ENCODE data around the gene LRRC25. TPM values are rescaled to one million over a fixed set of nuclear protein-coding genes. Genes with fewer than 3 reads are reported as not detected.
"Not testable (repeated sequence)": the region's sequence is repeated elsewhere in the genome, so short reads cannot be mapped to it uniquely, and the experiment has no call there.

The LRRC25 gene
- polyA plus RNA-seq, 2 donors, result 0.55 to 0.66 TPM

DNA sequence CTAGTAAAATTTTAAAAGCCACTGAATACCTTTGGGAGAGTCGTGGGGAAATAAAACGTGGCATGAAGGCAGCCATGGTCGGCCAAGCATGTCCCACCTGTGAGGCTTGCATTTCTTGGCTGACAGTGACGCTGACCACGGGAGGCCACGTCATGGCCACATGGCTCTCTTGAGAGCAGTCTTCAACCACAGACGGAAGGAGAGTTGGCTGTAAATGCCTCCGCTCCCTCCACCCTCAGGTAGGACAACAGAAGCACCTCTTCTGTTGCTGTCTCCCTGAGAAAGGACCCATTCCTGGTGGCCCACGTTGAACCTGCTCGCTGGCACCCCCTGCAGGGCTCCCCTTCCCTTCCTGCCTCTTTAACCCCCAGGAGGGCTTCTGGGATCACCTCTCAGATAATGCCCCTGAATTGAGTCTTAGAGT is 10.6 kb upstream of the LRRC25 start:
- no peak overlapping the region for H3K27ac ChIP-seq (ENCODE audit: low read depth in 2 of 2, low read length in 1 of 2)
- WGBS, 2 donors, result 48 to 57% methylated on average over 10 of the region's 10 CpGs

DNA sequence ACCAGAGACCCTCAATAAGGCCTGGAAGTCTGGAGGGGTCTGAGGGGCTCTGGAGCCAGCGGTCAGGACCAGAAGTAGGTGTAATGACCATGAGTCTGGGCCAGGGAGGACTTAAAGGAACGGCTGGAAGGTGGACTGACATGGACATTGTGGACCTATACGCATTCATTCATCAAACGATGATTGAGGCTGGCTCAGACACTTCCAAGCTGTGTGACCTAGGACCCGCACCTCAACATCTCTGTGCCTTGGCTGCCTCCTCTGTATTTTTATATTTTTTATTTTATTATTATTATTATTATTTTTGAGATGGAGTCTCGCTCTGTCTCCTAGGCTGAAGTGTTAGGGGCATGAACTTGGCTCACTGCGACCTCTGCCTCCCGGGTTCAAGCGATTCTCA is 9.3 kb upstream of the LRRC25 start:
- H3K27me3 ChIP-seq (ENCODE audit: control insufficient read depth in 1 of 2, insufficient read depth in 2 of 2, low read length in 2 of 2), result no peaks in the 10 kb centered on the region
- no peaks in the 10 kb centered on the region for H3K9me3 ChIP-seq (ENCODE audit: control insufficient read depth in 2 of 2, insufficient read depth in 1 of 2, low read depth in 1 of 2, low read length in 1 of 2)
- H3K36me3 ChIP-seq (ENCODE audit: control insufficient read depth in 2 of 2, insufficient read depth in 2 of 2, low read length in 1 of 2), result no peaks in the 10 kb centered on the region
- H3K27ac ChIP-seq (ENCODE audit: low read depth in 2 of 2, low read length in 1 of 2), result no peak overlapping the region
- no peak overlapping the region for H3K4me3 ChIP-seq (ENCODE audit: low read depth in 1 of 2, low read length in 2 of 2)
- H3K4me1 ChIP-seq (ENCODE audit: control insufficient read depth in 2 of 2, insufficient read depth in 2 of 2, low read length in 1 of 2), result no peaks in the 10 kb centered on the region
- WGBS, 2 donors, result 90 to 95% methylated on average over 9 of the region's 9 CpGs

More for the DNA sequence above, 10.6 kb upstream of the LRRC25 start:
- Histone ChIP-seq H3K4me1 (ENCODE audit: control insufficient read depth in 2 of 2, insufficient read depth in 2 of 2, low read length in 1 of 2) (no peaks in the 10 kb centered on the region), H3K4me3 (ENCODE audit: low read depth in 1 of 2, low read length in 2 of 2) (no peak overlapping the region), H3K36me3 (ENCODE audit: control insufficient read depth in 2 of 2, insufficient read depth in 2 of 2, low read length in 1 of 2) (no peaks in the 10 kb centered on the region), H3K27me3 (ENCODE audit: control insufficient read depth in 1 of 2, insufficient read depth in 2 of 2, low read length in 2 of 2) (no peaks in the 10 kb centered on the region), H3K9me3 (ENCODE audit: control insufficient read depth in 2 of 2, insufficient read depth in 1 of 2, low read depth in 1 of 2, low read length in 1 of 2) (no peaks in the 10 kb centered on the region)

DNA sequence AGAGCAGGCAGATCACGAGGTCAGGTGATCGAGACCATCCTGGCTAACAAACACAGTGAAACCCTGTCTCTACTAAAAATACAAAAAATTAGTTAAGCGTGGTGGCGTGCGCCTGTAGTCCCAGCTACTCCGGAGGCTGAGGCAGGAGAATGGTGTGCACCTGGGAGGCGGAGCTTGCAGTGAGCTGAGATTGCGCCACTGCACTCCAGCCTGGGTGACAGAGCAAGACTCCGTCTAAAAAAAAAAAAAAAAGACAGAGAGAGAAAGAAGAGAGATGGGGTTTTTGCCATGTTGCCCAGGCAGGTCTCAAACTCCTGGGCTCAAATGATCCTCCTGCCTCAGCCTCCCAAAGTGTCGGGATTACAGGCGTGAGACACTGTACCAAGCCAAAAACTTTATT is 8.3 kb upstream of the LRRC25 start:
- not testable (repeated sequence) for H3K27me3 ChIP-seq (ENCODE audit: control insufficient read depth in 1 of 2, insufficient read depth in 2 of 2, low read length in 2 of 2); H3K4me1 ChIP-seq (ENCODE audit: control insufficient read depth in 2 of 2, insufficient read depth in 2 of 2, low read length in 1 of 2); H3K9me3 ChIP-seq (ENCODE audit: control insufficient read depth in 2 of 2, insufficient read depth in 1 of 2, low read depth in 1 of 2, low read length in 1 of 2); H3K4me3 ChIP-seq (ENCODE audit: low read depth in 1 of 2, low read length in 2 of 2); H3K36me3 ChIP-seq (ENCODE audit: control insufficient read depth in 2 of 2, insufficient read depth in 2 of 2, low read length in 1 of 2); H3K27ac ChIP-seq (ENCODE audit: low read depth in 2 of 2, low read length in 1 of 2)
- 89 to 91% methylated on average over 11 of the region's 11 CpGs for WGBS, 2 donors

- 73 to 81% methylated on average over 18 of the region's 18 CpGs for WGBS, 2 donors
- not testable (repeated sequence) for H3K36me3 ChIP-seq (ENCODE audit: control insufficient read depth in 2 of 2, insufficient read depth in 2 of 2, low read length in 1 of 2); H3K27me3 ChIP-seq (ENCODE audit: control insufficient read depth in 1 of 2, insufficient read depth in 2 of 2, low read length in 2 of 2); H3K9me3 ChIP-seq (ENCODE audit: control insufficient read depth in 2 of 2, insufficient read depth in 1 of 2, low read depth in 1 of 2, low read length in 1 of 2); H3K4me3 ChIP-seq (ENCODE audit: low read depth in 1 of 2, low read length in 2 of 2); H3K4me1 ChIP-seq (ENCODE audit: control insufficient read depth in 2 of 2, insufficient read depth in 2 of 2, low read length in 1 of 2)
- peak overlapping the region in 1 of 2 donors; percentile 20 for H3K27ac ChIP-seq (ENCODE audit: low read depth in 2 of 2, low read length in 1 of 2)
These were observed 5.2 kb upstream of the LRRC25 start for GRCh38 chr19:18402455-18403248.

GRCh38 chr19:18401580-18402112 is 4.2 kb upstream of the LRRC25 start:
- Histone ChIP-seq H3K9me3 (ENCODE audit: control insufficient read depth in 2 of 2, insufficient read depth in 1 of 2, low read depth in 1 of 2, low read length in 1 of 2) (no peaks in the 10 kb centered on the region), H3K36me3 (ENCODE audit: control insufficient read depth in 2 of 2, insufficient read depth in 2 of 2, low read length in 1 of 2) (no peaks in the 10 kb centered on the region), H3K27ac (ENCODE audit: low read depth in 2 of 2, low read length in 1 of 2) (peak overlapping the region in 1 of 2 donors; percentile 35), H3K27me3 (ENCODE audit: control insufficient read depth in 1 of 2, insufficient read depth in 2 of 2, low read length in 2 of 2) (no peaks in the 10 kb centered on the region), H3K4me1 (ENCODE audit: control insufficient read depth in 2 of 2, insufficient read depth in 2 of 2, low read length in 1 of 2) (peaks cover 0 to 4% of the 10 kb centered on the region in 2 donors), H3K4me3 (ENCODE audit: low read depth in 1 of 2, low read length in 2 of 2) (no peak overlapping the region)
- 41 to 43% methylated on average over 7 of the region's 7 CpGs for WGBS, 2 donors

DNA sequence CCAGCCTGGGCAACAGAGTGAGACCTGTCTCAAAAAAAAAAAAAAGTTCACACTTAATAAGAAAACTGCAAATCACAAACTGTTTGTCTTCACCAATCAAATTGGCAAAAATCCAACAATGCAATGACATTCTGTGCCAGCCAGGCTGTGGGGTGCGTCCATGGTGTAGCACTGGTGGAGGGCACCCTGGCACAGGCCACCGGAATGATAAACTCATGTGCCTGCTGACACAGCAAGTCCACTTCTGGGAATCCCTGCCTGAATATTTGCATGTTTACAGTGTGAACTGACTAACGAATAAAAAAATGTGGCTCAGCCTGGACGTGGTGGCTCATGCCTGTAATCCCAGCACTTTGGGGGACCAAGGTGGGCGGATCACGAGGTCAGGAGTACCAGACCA is 1.6 kb upstream of the LRRC25 start:
- peaks cover 0 to 8% of the 10 kb centered on the region in 2 donors for H3K4me1 ChIP-seq (ENCODE audit: control insufficient read depth in 2 of 2, insufficient read depth in 2 of 2, low read length in 1 of 2)
- no peaks in the 10 kb centered on the region for H3K9me3 ChIP-seq (ENCODE audit: control insufficient read depth in 2 of 2, insufficient read depth in 1 of 2, low read depth in 1 of 2, low read length in 1 of 2)
- WGBS, 2 donors, result 29% methylated on average over 6 of the region's 6 CpGs
- no peak overlapping the region for H3K27ac ChIP-seq (ENCODE audit: low read depth in 2 of 2, low read length in 1 of 2)
- H3K27me3 ChIP-seq (ENCODE audit: control insufficient read depth in 1 of 2, insufficient read depth in 2 of 2, low read length in 2 of 2), result no peaks in the 10 kb centered on the region
- no peak overlapping the region for H3K4me3 ChIP-seq (ENCODE audit: low read depth in 1 of 2, low read length in 2 of 2)
- no peaks in the 10 kb centered on the region for H3K36me3 ChIP-seq (ENCODE audit: control insufficient read depth in 2 of 2, insufficient read depth in 2 of 2, low read length in 1 of 2)

DNA sequence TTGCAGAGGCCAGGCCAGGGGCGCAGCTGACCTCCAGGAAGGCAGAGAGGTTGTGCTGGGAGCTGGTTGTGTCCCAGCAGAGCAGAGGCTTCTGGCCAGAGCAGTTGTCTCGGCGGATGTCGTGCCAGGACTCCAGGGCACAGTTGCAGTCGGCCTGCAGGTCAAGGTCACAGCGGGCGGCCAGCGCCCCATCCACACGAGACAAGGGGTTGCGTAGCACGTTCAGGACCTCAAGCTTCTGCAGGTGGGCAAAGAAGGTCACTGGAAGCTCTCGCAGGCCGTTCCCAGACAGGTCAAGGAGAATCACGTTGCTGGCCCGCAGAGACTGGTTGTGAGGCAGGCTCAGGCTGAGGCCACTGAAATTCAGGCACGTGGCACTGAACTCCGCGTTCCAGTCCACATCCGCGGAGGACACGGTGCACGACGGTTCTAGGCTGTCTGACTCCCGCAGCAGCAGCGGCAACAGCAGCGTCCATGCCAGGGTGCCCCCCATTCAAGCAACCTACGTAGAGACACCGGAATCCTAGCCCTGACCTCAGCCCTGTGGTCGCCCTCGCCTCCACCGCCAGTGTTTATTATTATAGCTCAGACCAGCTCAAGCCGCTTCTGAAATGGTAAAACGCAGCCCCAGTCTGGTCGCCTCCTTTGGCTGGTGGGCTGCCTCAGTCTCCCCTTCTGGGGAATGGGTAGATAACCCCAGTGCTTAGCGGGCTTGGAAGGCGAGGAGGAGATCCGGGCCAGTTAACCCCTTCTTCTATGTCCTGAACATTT is 766 bp downstream of the LRRC25 start:
- peaks cover 0 to 8% of the 10 kb centered on the region in 2 donors for H3K4me1 ChIP-seq (ENCODE audit: control insufficient read depth in 2 of 2, insufficient read depth in 2 of 2, low read length in 1 of 2)
- H3K27ac ChIP-seq (ENCODE audit: low read depth in 2 of 2, low read length in 1 of 2), result no peak overlapping the region
- H3K27me3 ChIP-seq (ENCODE audit: control insufficient read depth in 1 of 2, insufficient read depth in 2 of 2, low read length in 2 of 2), result no peaks in the 10 kb centered on the region
- H3K36me3 ChIP-seq (ENCODE audit: control insufficient read depth in 2 of 2, insufficient read depth in 2 of 2, low read length in 1 of 2), result no peaks in the 10 kb centered on the region
- no peak overlapping the region for H3K4me3 ChIP-seq (ENCODE audit: low read depth in 1 of 2, low read length in 2 of 2)
- no peaks in the 10 kb centered on the region for H3K9me3 ChIP-seq (ENCODE audit: control insufficient read depth in 2 of 2, insufficient read depth in 1 of 2, low read depth in 1 of 2, low read length in 1 of 2)
- WGBS, 2 donors, result 50 to 51% methylated on average over 37 of the region's 37 CpGs

DNA sequence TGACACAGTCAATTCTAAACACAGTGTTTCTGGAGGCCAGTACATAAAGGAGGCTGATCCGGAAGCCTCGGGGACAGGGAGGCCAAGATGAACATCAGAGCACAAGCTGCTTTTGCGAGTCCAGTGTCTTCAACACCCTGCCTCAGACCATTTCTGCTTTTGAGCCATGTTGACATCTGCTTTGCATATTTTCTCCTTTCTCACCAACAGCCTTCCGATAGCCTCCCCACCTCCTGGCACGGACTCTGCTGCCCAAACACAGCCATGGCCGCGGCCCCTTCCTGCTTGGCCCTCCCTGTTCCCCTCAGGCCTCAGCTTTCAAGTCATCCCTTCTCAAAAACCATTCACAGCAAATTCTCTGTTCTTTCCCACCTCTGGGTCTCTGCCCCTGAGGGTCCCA is 3.6 kb downstream of the LRRC25 start:
- H3K4me1 ChIP-seq (ENCODE audit: control insufficient read depth in 2 of 2, insufficient read depth in 2 of 2, low read length in 1 of 2), result peaks cover 0 to 8% of the 10 kb centered on the region in 2 donors
- peaks cover 0 to 2% of the 10 kb centered on the region in 2 donors for H3K9me3 ChIP-seq (ENCODE audit: control insufficient read depth in 2 of 2, insufficient read depth in 1 of 2, low read depth in 1 of 2, low read length in 1 of 2)
- no peak overlapping the region for H3K4me3 ChIP-seq (ENCODE audit: low read depth in 1 of 2, low read length in 2 of 2)
- 61 to 66% methylated on average over 7 of the region's 7 CpGs for WGBS, 2 donors
- H3K36me3 ChIP-seq (ENCODE audit: control insufficient read depth in 2 of 2, insufficient read depth in 2 of 2, low read length in 1 of 2), result no peaks in the 10 kb centered on the region
- H3K27ac ChIP-seq (ENCODE audit: low read depth in 2 of 2, low read length in 1 of 2), result no peak overlapping the region
- no peaks in the 10 kb centered on the region for H3K27me3 ChIP-seq (ENCODE audit: control insufficient read depth in 1 of 2, insufficient read depth in 2 of 2, low read length in 2 of 2)

DNA sequence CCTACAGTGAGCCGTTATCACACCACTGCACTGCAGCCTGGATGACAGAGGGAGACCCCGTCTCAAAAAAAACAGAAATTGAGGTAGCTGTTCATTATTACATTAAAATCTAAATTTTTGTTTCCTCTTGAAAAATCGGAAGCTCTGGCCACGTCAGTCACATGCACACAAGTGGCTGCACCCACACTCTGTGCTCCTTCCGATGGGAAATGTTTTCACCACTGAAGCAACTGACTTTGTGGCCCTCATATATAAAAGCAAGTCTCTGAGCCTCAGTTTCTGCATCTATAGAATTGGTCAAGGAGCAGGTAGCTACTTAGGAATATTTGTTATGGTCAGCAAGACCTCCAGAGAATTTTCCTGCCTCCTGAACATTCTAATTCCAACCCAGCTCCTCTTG is 4.5 kb downstream of the LRRC25 start:
- H3K27me3 ChIP-seq (ENCODE audit: control insufficient read depth in 1 of 2, insufficient read depth in 2 of 2, low read length in 2 of 2), result no peaks in the 10 kb centered on the region
- 70% methylated on average over 5 of the region's 5 CpGs for WGBS, 2 donors
- H3K9me3 ChIP-seq (ENCODE audit: control insufficient read depth in 2 of 2, insufficient read depth in 1 of 2, low read depth in 1 of 2, low read length in 1 of 2), result peaks cover 0 to 2% of the 10 kb centered on the region in 2 donors
- H3K4me3 ChIP-seq (ENCODE audit: low read depth in 1 of 2, low read length in 2 of 2), result no peak overlapping the region
- H3K36me3 ChIP-seq (ENCODE audit: control insufficient read depth in 2 of 2, insufficient read depth in 2 of 2, low read length in 1 of 2), result no peaks in the 10 kb centered on the region
- no peak overlapping the region for H3K27ac ChIP-seq (ENCODE audit: low read depth in 2 of 2, low read length in 1 of 2)
- H3K4me1 ChIP-seq (ENCODE audit: control insufficient read depth in 2 of 2, insufficient read depth in 2 of 2, low read length in 1 of 2), result peaks cover 0 to 8% of the 10 kb centered on the region in 2 donors
